ENCODE results near the gene KDM2B. TPM values are rescaled to one million over a fixed set of nuclear protein-coding genes. Genes with fewer than 3 reads are reported as not detected.

The KDM2B gene
- total and polyA plus RNA-seq, 2 donors from 2014 or later = 6.2 to 19.7 TPM

- peak overlapping the region; percentile 31 to 64 (median 51) for H3K4me3 ChIP-seq (ENCODE audit: low read length in 3 of 3)
- TF ChIP-seq CTCF (IDR thresholded peaks at IDR 0.05; ENCODE audit: borderline replicate concordance, extremely low read depth, insufficient read depth) = no peak
- H3K27me3 ChIP-seq (ENCODE audit: control insufficient read depth, insufficient read depth, low read length) = no peaks in the 10 kb centered on the region
- peak overlapping the region; percentile 47 to 78 (median 55) for H3K9ac ChIP-seq (ENCODE audit: low read length in 3 of 3)
- no peaks in the 10 kb centered on the region for H3K9me3 ChIP-seq (ENCODE audit: control insufficient read depth in 2 of 3, insufficient read depth in 1 of 3, low read length in 3 of 3)
- no peak for FAIRE-seq
- H3K4me1 ChIP-seq (ENCODE audit: control insufficient read depth in 2 of 3, insufficient read depth in 2 of 3, low read depth in 1 of 3, low read length in 3 of 3) = peaks cover 3 to 22% (median 17%) of the 10 kb centered on the region in 3 donors
- intact Hi-C loops (cut with DNase I) = no loop called here
- H3K36me3 ChIP-seq (ENCODE audit: control insufficient read depth in 2 of 3, insufficient read depth in 3 of 3, low read length in 3 of 3) = no peaks in the 10 kb centered on the region
- DNase-seq = peak in 4 of 5 donors; percentile 43 to 75 (median 68)
- peak overlapping the region; percentile 90 to 94 for H3K27ac ChIP-seq (ENCODE audit: low read depth in 2 of 2, low read length in 2 of 2)
These were observed 42.8 kb downstream of the KDM2B start for GRCh38 chr12:121537814-121538698.

DNA sequence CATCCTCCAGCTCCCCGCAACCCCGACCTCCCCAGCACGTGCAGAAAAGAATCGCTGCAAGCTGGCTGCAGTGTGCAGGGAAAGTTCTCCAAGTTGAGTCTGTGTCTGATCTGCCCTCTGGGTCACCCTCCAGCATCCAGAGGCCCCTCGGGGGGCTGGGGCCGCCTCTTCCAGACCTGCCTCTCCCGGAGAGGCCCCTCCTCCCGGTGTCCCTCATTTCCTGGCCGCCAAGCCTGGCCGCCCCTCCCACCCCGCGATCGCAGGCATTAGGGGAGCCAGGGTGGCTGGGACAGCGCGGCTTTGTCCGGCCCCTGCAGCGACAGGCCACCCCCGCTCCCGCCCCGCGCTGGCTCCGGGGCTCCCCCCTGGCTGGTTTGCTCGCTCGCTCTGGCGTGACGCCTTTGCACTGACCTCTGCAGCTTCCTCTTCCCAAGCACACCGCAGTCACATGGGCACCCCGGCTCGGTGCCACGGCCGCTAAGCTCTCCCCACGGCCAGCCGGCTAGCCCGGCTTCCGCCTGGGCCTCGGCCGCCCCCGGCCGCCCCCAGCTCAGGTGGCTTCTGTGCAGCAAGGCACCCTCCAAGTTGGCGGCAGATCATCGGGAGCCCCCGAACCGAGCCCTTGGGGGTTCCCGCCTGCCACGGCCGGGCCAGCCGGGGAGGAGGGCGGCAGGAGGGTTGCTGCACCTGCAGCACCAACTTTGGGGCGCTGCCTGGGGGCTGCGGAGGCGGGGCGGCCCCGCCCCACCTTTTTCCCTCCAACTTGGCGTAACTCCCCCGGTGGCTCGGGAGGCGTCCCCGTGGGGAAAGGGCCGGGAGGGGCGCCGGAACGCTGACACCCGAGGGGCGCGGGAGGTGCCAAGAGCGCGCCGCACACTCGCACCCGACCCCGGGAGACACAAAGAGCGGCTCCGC, 43.7 kb downstream of the KDM2B start:
- H3K27me3 ChIP-seq (ENCODE audit: control insufficient read depth, insufficient read depth, low read length) = no peaks in the 10 kb centered on the region
- peaks cover 3 to 22% (median 17%) of the 10 kb centered on the region in 3 donors for H3K4me1 ChIP-seq (ENCODE audit: control insufficient read depth in 2 of 3, insufficient read depth in 2 of 3, low read depth in 1 of 3, low read length in 3 of 3)
- FAIRE-seq = no peak

More for the DNA sequence above, 43.7 kb downstream of the KDM2B start:
- no peaks in the 10 kb centered on the region for H3K9me3 ChIP-seq (ENCODE audit: control insufficient read depth in 2 of 3, insufficient read depth in 1 of 3, low read length in 3 of 3)
- peak overlapping the region in 2 of 3 donors; percentile 60 to 77 for H3K9ac ChIP-seq (ENCODE audit: low read length in 3 of 3)
- H3K36me3 ChIP-seq (ENCODE audit: control insufficient read depth in 2 of 3, insufficient read depth in 3 of 3, low read length in 3 of 3) = no peaks in the 10 kb centered on the region
- intact Hi-C loops (cut with DNase I) = no loop called here
- H3K27ac ChIP-seq (ENCODE audit: low read depth in 2 of 2, low read length in 2 of 2) = peak overlapping the region; percentile 90 to 94
- no peak for TF ChIP-seq CTCF (IDR thresholded peaks at IDR 0.05; ENCODE audit: borderline replicate concordance, extremely low read depth, insufficient read depth)
- DNase-seq = peak; percentile 92 to 97 (median 95)
- peak overlapping the region in 2 of 3 donors; percentile 57 to 64 for H3K4me3 ChIP-seq (ENCODE audit: low read length in 3 of 3)

All from kidney (tissue), 14 donors.